HEK293T (cell line): ENCODE data around the gene CCM2.

Source experiments
- ARNT ChIP-seq: fragments of 450-650 bp; IDR thresholded peaks from 2 replicates; pipeline ENCODE4 v1.6.1; 2017; ENCODE audit warnings: mild to moderate bottlenecking
- BHLHE40 ChIP-seq: fragments of 450-650 bp; IDR thresholded peaks from 2 replicates; pipeline ENCODE4 v1.6.1; 2016; ENCODE audit warnings: mild to moderate bottlenecking, moderate library complexity, borderline replicate concordance
- ELF4 ChIP-seq: fragments of 450-650 bp; IDR thresholded peaks from 2 replicates; pipeline ENCODE4 v1.6.1; 2017; ENCODE audit warnings: antibody characterized with exemption
- FOXA1 ChIP-seq: fragments of 450-650 bp; IDR thresholded peaks from 2 replicates; pipeline ENCODE4 v1.6.1; 2016; ENCODE audit warnings: mild to moderate bottlenecking
- FOXK2 ChIP-seq: fragments of 450-650 bp; IDR thresholded peaks from 2 replicates; pipeline ENCODE4 v1.6.1; 2016; ENCODE audit warnings: mild to moderate bottlenecking
- FOXM1 ChIP-seq: fragments of 450-650 bp; IDR thresholded peaks from 2 replicates; pipeline ENCODE4 v1.6.1; 2017; ENCODE audit warnings: mild to moderate bottlenecking, borderline replicate concordance
- HDGF ChIP-seq: fragments of 450-650 bp; IDR thresholded peaks from 2 replicates; pipeline ENCODE4 v1.6.1; 2017; ENCODE audit warnings: antibody characterized with exemption, borderline replicate concordance
- L3MBTL2 ChIP-seq: fragments of 450-650 bp; conservative IDR thresholded peaks from 2 replicates; pipeline ENCODE4 v1.6.1; 2016; ENCODE audit warnings: mild to moderate bottlenecking
- LEF1 ChIP-seq: fragments of 450-650 bp; IDR thresholded peaks from 2 replicates; pipeline ENCODE4 v1.6.1; 2017; ENCODE audit warnings: mild to moderate bottlenecking, borderline replicate concordance
- SP1 ChIP-seq: fragments of 450-650 bp; IDR thresholded peaks from 2 replicates; pipeline ENCODE4 v1.6.1; 2017
- ZNF384 ChIP-seq: fragments of 450-650 bp; IDR thresholded peaks from 2 replicates; pipeline ENCODE4 v1.6.1; 2016

GRCh38 chr7:45024126-45024744, 24.2 kb downstream of the CCM2 start:
- TF ChIP-seq BHLHE40 (no peak), ZNF384 (no peak), LEF1 (no peak), ARNT (no peak), FOXA1 (no peak), HDGF (no peak), ELF4 (no peak), FOXM1 (no peak), SP1 (no peak), L3MBTL2 (no peak), FOXK2 (no peak)
